A549 (cell line): ENCODE results near the gene ARHGEF1. TPM values are rescaled to one million over a fixed set of nuclear protein-coding genes. Genes with fewer than 3 reads are reported as not detected.

ENCODE experiments used
- ATAC-seq, 2 experiments: fragments of 200-7000 bp in 1 of 2; fragments of >200 bp in 1 of 2; cut with Nextera tagmentation in 1 of 2; cut with Tn5 transposase in 1 of 2; 3 replicates each; pipeline versions ENCODE4 v1.8.0 to v1.9.1; 2018 to 2020; ENCODE audit warnings: mild to moderate bottlenecking in 1 of 2, moderate library complexity in 1 of 2
- CTCF ChIA-PET: fragments of 300-600 bp; sonication (Branson Sonifier 250); formaldehyde crosslinking; extraction: SDS; loops from one replicate; lab custom pipeline; 2021; ENCODE audit warnings: antibody characterized with exemption, inconsistent platforms; lab: Yijun Ruan, JAX
- POLR2A ChIA-PET: fragments of 350-600 bp; formaldehyde crosslinking; extraction: SDS; loops from one replicate; lab custom pipeline; 2021; ENCODE audit warnings: antibody characterized with exemption, inconsistent platforms; lab: Yijun Ruan, JAX
- DNase-seq, 2 experiments: peaks; one replicate each; pipeline versions ENCODE4 v3.0.0 to v3.0.0-alpha.2; 2011 to 2016; ENCODE audit warnings: low read depth in 1 of 2, low spot score in 1 of 2
- FAIRE-seq: peaks from 2 replicates; lab custom pipeline; 2011; peaks lifted over from hg19 to GRCh38; lab: Jason Lieb, UNC
- H3K27ac ChIP-seq, 2 experiments: fragments of >200 bp; sonication (Bioruptor Twin); formaldehyde crosslinking; 3 replicates each; pipeline ENCODE4 v1.5.1; 2016 to 2017
- H3K4me1 ChIP-seq: fragments of >200 bp; sonication (Bioruptor Twin); formaldehyde crosslinking; 3 replicates; pipeline ENCODE4 v1.6.1; 2016
- H3K4me2 ChIP-seq: fragments of >200 bp; sonication (Bioruptor Twin); formaldehyde crosslinking; 3 replicates; pipeline ENCODE4 v1.6.1; 2016
- H3K4me3 ChIP-seq: fragments of >200 bp; sonication (Bioruptor Twin); formaldehyde crosslinking; 3 replicates; pipeline ENCODE4 v1.5.1; 2016
- H3K9me3 ChIP-seq: fragments of >200 bp; sonication (Bioruptor Twin); formaldehyde crosslinking; 3 replicates; pipeline ENCODE4 v1.6.1; 2016
- ATOH8 ChIP-seq: fragments of 250-450 bp; sonication (Bioruptor Pico); IDR thresholded peaks from 2 replicates; pipeline ENCODE4 v1.5.0; 2020; ENCODE audit warnings: low read depth, mild to moderate bottlenecking, moderate library complexity
- BCL3 ChIP-seq: fragments of >200 bp; sonication (Bioruptor Twin); formaldehyde crosslinking; IDR thresholded peaks from 3 replicates; pipeline ENCODE4 v1.6.1; 2016
- CBX8 ChIP-seq: fragments of 200-600 bp; sonication (generic); IDR thresholded peaks from 2 replicates; pipeline ENCODE4 v1.6.1; 2016
- FOSB ChIP-seq: fragments of 250-450 bp; sonication (Bioruptor Pico); IDR thresholded peaks from 2 replicates; pipeline ENCODE4 v1.5.0; 2020; ENCODE audit warnings: mild to moderate bottlenecking, moderate library complexity
- HMGXB4 ChIP-seq: fragments of 250-450 bp; sonication (Bioruptor Pico); IDR thresholded peaks from 2 replicates; pipeline ENCODE4 v1.5.0; 2021; ENCODE audit warnings: mild to moderate bottlenecking, moderate library complexity, borderline replicate concordance
- HOXB13 ChIP-seq: fragments of 250-450 bp; sonication (Bioruptor Pico); IDR thresholded peaks from 2 replicates; pipeline ENCODE4 v1.5.0; 2020; ENCODE audit warnings: low read depth, mild to moderate bottlenecking, moderate library complexity
- RAD21 ChIP-seq, 2 experiments: fragments of >200 bp in 1 of 2; sonication (Bioruptor Twin) in 1 of 2; formaldehyde crosslinking in 1 of 2; IDR thresholded peaks in 1 of 2; conservative IDR thresholded peaks in 1 of 2; 2 replicates in 1 of 2; 3 replicates in 1 of 2; pipeline ENCODE4 v1.6.1; 2012 to 2018; ENCODE audit warnings: inconsistent platforms in 1 of 2
- RARB ChIP-seq: fragments of 250-450 bp; sonication (Bioruptor Pico); IDR thresholded peaks from 2 replicates; pipeline ENCODE4 v1.8.0; 2021; ENCODE audit warnings: mild to moderate bottlenecking, moderate library complexity
- RCOR1 ChIP-seq: fragments of 150-350 bp; IDR thresholded peaks from 2 replicates; pipeline ENCODE4 v1.6.1; 2014; ENCODE audit warnings: antibody characterized with exemption, low read length, low read depth
- RNF2 ChIP-seq: fragments of 200-600 bp; sonication (generic); IDR thresholded peaks from 2 replicates; pipeline ENCODE4 v1.6.1; 2016; ENCODE audit warnings: low read depth, mild to moderate bottlenecking, antibody characterized with exemption, moderate library complexity, borderline replicate concordance
- SMC3 ChIP-seq: fragments of >200 bp; sonication (Bioruptor Twin); formaldehyde crosslinking; IDR thresholded peaks from 3 replicates; pipeline ENCODE4 v1.6.1; 2018; ENCODE audit warnings: inconsistent platforms
- SREBF2 ChIP-seq: fragments of 450-650 bp; IDR thresholded peaks from 2 replicates; pipeline ENCODE4 v1.6.1; 2014; ENCODE audit warnings: mild to moderate bottlenecking, moderate library complexity
- USF2 ChIP-seq: fragments of 450-650 bp; IDR thresholded peaks from 2 replicates; pipeline ENCODE4 v1.6.1; 2014; ENCODE audit warnings: antibody characterized with exemption
- ZFP36 ChIP-seq: fragments of 450-650 bp; IDR thresholded peaks from 2 replicates; pipeline ENCODE4 v1.6.1; 2014; ENCODE audit warnings: borderline replicate concordance; ENCODE audit not compliant: partially characterized antibody
- ZSCAN20 ChIP-seq: fragments of 250-450 bp; sonication (Bioruptor Pico); IDR thresholded peaks from 2 replicates; pipeline ENCODE4 v1.8.0; 2022; ENCODE audit warnings: mild to moderate bottlenecking, moderate library complexity
- WGBS: methylation state at CpG from one replicate; pipeline ENCODE4 v1.1.6; 2017; ENCODE audit errors: missing lambda C conversion rate; 5-methylcytosine and 5-hydroxymethylcytosine counted together
- polyA plus RNA-seq, 4 experiments: library from polyadenylated mRNA; depleted of rRNA in 3 of 4; stranded (reverse); fragments of >200 nt; fragmentation: RNase III in 1 of 4; extraction: RNeasy Plus Mini Kit Qiagen cat#74134 plus additional on column Dnase treatment in 1 of 4; gene quantifications; 2 replicates in 3 of 4; 3 replicates in 1 of 4; pipeline ENCODE4 v1.2.3, GENCODE V29; 2011 to 2017
- TF ChIP-seq, protein P1 (sequence below): IDR thresholded peaks from 2 replicates; pipeline ENCODE4 v1.6.1; 2012
- TF ChIP-seq, protein P2 (sequence below): IDR thresholded peaks from 2 replicates; pipeline ENCODE4 v1.6.1; 2012
- TF ChIP-seq, protein P3 (sequence below): fragments of 150-350 bp; IDR thresholded peaks from 2 replicates; pipeline ENCODE4 v1.6.1; 2014; ENCODE audit warnings: low read depth, mild to moderate bottlenecking, low read length

Gene ARHGEF1
- polyA plus RNA-seq, 2 of the 4 experiments (the other 2 are of a cell fraction), result 38.0 to 84.2 TPM

- no peaks in the 10 kb centered on the region for H3K9me3 ChIP-seq
- no peak overlapping the region for H3K4me3 ChIP-seq
- no peak overlapping the region for H3K27ac ChIP-seq
- no peak for DNase-seq
- H3K4me1 ChIP-seq, result no peaks in the 10 kb centered on the region; the same call in 2 of the 3 replicates
- CTCF ChIA-PET, result interaction anchor here (0.7 to 16.4 kb wide), 9 partner anchors 12 to 404 kb away, joined by 3 to 243 read pairs (median 4); no protein-coding TSS in a partner anchor
- FAIRE-seq, result no peak
- WGBS, result 7% methylated on average over 2 of the region's 2 CpGs
- POLR2A ChIA-PET, result no interaction called here
- TF ChIP-seq RARB (CRISPR knock-in tag) (no peak), RNF2 (no peak), SREBF2 (no peak), CBX8 (no peak), BCL3 (no peak)
- TF ChIP-seq, protein P1, sequence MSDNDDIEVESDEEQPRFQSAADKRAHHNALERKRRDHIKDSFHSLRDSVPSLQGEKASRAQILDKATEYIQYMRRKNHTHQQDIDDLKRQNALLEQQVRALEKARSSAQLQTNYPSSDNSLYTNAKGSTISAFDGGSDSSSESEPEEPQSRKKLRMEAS, result no peak
- H3K4me2 ChIP-seq, result no peak overlapping the region
- no peak; a peak in 1 of 6 replicates for ATAC-seq
Measured at GRCh38 chr19:41853768-41854167, 29.2 kb upstream of the ARHGEF1 start.

DNA sequence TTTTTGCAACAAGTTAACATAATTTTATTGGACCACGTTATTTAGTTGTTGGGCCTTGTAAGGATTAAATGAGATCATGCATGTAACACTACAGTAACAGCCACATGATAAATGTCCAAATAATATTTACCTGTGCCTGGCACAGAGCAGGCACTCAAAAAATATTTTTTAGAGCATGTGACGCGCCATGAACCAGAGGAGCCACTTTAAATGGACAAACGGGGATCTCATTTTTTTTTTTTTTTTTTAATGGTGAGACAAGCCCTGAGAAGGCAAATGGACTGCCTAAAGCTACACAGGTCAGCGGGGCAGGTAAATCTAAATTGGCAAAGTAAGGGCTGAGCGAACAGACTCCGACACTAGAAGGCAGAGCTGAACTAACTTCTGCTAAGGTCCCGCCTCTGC, 23.8 kb upstream of the ARHGEF1 start:
- ATAC-seq, result no peak; a peak in 1 of 6 replicates
- TF ChIP-seq, protein P2, sequence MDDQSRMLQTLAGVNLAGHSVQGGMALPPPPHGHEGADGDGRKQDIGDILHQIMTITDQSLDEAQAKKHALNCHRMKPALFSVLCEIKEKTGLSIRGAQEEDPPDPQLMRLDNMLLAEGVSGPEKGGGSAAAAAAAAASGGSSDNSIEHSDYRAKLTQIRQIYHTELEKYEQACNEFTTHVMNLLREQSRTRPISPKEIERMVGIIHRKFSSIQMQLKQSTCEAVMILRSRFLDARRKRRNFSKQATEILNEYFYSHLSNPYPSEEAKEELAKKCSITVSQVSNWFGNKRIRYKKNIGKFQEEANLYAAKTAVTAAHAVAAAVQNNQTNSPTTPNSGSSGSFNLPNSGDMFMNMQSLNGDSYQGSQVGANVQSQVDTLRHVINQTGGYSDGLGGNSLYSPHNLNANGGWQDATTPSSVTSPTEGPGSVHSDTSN, result 0 out of 2 replicates have a peak, but pooled peaks have one; percentile 15
- TF ChIP-seq USF2, result 0 out of 2 replicates have a peak, but pooled peaks have one; percentile 57
- no peak for TF ChIP-seq HOXB13 (CRISPR knock-in tag)
- TF ChIP-seq HMGXB4 (CRISPR knock-in tag), result no peak
- TF ChIP-seq ZFP36, result no peak
- TF ChIP-seq, protein P3, sequence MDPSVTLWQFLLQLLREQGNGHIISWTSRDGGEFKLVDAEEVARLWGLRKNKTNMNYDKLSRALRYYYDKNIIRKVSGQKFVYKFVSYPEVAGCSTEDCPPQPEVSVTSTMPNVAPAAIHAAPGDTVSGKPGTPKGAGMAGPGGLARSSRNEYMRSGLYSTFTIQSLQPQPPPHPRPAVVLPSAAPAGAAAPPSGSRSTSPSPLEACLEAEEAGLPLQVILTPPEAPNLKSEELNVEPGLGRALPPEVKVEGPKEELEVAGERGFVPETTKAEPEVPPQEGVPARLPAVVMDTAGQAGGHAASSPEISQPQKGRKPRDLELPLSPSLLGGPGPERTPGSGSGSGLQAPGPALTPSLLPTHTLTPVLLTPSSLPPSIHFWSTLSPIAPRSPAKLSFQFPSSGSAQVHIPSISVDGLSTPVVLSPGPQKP, result no peak
- no peak for TF ChIP-seq ATOH8 (CRISPR knock-in tag)
- TF ChIP-seq SMC3, result peak; percentile 61
- peak; percentile 49 to 55; a peak in 3 of 5 replicates for TF ChIP-seq RAD21 (conservative IDR thresholded peaks at IDR 0.05 in 1 of 2, IDR thresholded peaks at IDR 0.05 in 1 of 2)
- no peak for TF ChIP-seq RCOR1
- no peak for TF ChIP-seq CBX8
- no peak for TF ChIP-seq FOSB (CRISPR knock-in tag)
- no peak for TF ChIP-seq ZSCAN20 (CRISPR knock-in tag)
- TF ChIP-seq, all 56 proteins: peak for 4
- ChIA-PET CTCF (interaction anchor here (0.6 to 16.4 kb wide), 34 partner anchors 9 to 416 kb away, joined by 3 to 243 read pairs (median 4); partner anchors contain the start of genes CD79A, ERICH4 and RABAC1), POLR2A (interaction anchor here (0.8 to 3.5 kb wide), 17 partner anchors 8 to 1109 kb away, joined by 3 to 102 read pairs (median 6); partner anchors contain the start of genes ACTMAP, B9D2, DMAC2 and DMRTC2)
- no peak for FAIRE-seq
- 22% methylated on average over 8 of the region's 8 CpGs for WGBS
- Histone ChIP-seq H3K4me3 (peak overlapping the region; percentile 89), H3K4me1 (peaks cover 34% of the 10 kb centered on the region), H3K27ac (peak overlapping the region; percentile 60 to 81), H3K4me2 (peak overlapping the region; percentile 74), H3K9me3 (no peaks in the 10 kb centered on the region)
- no peak for DNase-seq
